PC-3 (cell line): ENCODE data around the gene APOA1.

Experiments
- EZH2 ChIP-seq: fragments of 300-600 bp; sonication (generic); IDR thresholded peaks from one replicate; pipeline ENCODE4 v1.6.1; 2017; ENCODE audit warnings: antibody characterized with exemption, mild to moderate bottlenecking, low read length; ENCODE audit not compliant: unreplicated experiment
- EZH2phosphoT487 ChIP-seq: fragments of 300-600 bp; sonication (generic); IDR thresholded peaks from 2 replicates; pipeline ENCODE4 v1.6.1; 2018; ENCODE audit warnings: mild to moderate bottlenecking, antibody characterized with exemption, low read length, borderline replicate concordance
- TF ChIP-seq, protein P1 (sequence below): fragments of 300-600 bp; sonication (generic); conservative IDR thresholded peaks from 2 replicates; pipeline ENCODE4 v1.5.1; 2017; ENCODE audit warnings: antibody characterized with exemption, low read depth, mild to moderate bottlenecking, low read length

DNA sequence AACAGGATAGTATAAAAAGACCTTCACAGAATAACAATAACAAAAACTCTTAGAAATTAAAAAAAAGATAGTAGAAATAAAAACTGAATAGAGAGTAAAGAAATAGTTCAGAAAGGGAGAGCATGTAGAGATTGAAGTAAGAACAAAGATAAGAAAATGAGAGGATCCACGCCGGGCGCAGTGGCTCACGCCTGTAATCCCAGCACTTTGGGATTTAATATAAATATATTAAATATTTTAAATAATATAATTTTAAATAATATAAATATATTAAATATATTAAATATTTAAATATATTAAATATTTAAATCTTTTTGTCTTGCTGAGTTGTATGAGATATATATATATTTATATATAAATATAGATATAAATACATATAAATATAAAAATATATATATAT is 25.3 kb downstream of the APOA1 start:
- TF ChIP-seq EZH2phosphoT487 (no peak), EZH2 (no peak)
- TF ChIP-seq, protein P1, sequence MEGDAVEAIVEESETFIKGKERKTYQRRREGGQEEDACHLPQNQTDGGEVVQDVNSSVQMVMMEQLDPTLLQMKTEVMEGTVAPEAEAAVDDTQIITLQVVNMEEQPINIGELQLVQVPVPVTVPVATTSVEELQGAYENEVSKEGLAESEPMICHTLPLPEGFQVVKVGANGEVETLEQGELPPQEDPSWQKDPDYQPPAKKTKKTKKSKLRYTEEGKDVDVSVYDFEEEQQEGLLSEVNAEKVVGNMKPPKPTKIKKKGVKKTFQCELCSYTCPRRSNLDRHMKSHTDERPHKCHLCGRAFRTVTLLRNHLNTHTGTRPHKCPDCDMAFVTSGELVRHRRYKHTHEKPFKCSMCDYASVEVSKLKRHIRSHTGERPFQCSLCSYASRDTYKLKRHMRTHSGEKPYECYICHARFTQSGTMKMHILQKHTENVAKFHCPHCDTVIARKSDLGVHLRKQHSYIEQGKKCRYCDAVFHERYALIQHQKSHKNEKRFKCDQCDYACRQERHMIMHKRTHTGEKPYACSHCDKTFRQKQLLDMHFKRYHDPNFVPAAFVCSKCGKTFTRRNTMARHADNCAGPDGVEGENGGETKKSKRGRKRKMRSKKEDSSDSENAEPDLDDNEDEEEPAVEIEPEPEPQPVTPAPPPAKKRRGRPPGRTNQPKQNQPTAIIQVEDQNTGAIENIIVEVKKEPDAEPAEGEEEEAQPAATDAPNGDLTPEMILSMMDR, result no peak
